Nucleus accumbens (tissue), 56 donors: ENCODE results near the gene MGAM2.
"Not testable (repeated sequence)": the region's sequence is repeated elsewhere in the genome, so short reads cannot be mapped to it uniquely, and the experiment has no call there.

Experiments used
- DNase-seq, 56 donors: peaks; one replicate each; lab custom pipeline; 2025; lab: John Stamatoyannopoulos, UW

MGAM2 gene

GRCh38 chr7:142111499-142111898, at the start of gene MGAM2:
Gene MGAM2, plus strand, starts transcription at chr7:142111718. Its CDS starts 5,156 bp downstream, at chr7:142116874.
- no peak for DNase-seq

- peak in 12 of 56 donors; percentile 1 to 5 (median 2) for DNase-seq
These were observed 47.7 kb upstream of the MGAM2 start for GRCh38 chr7:142063551-142064442.

GRCh38 chr7:142066536-142066935, 45.0 kb upstream of the MGAM2 start:
- no peak for DNase-seq

- no peak for DNase-seq
These were observed 33.8 kb upstream of the MGAM2 start for GRCh38 chr7:142077762-142078161.

- no peak for DNase-seq
These were observed 27.9 kb upstream of the MGAM2 start for GRCh38 chr7:142083605-142084004.

GRCh38 chr7:142085428-142085827, 26.1 kb upstream of the MGAM2 start:
- DNase-seq = no peak

- peak in 35 of 56 donors; percentile 2 to 80 (median 34) for DNase-seq
These were observed 23.4 kb upstream of the MGAM2 start for GRCh38 chr7:142088022-142088714.

- DNase-seq = no peak
These were observed 22.5 kb upstream of the MGAM2 start for GRCh38 chr7:142089035-142089434.

GRCh38 chr7:142091961-142092360, 19.6 kb upstream of the MGAM2 start:
- no peak for DNase-seq

GRCh38 chr7:142094861-142095260, 16.7 kb upstream of the MGAM2 start:
- no peak for DNase-seq

GRCh38 chr7:142097571-142097970, 13.9 kb upstream of the MGAM2 start:
- DNase-seq = no peak

GRCh38 chr7:142098004-142098403, 13.5 kb upstream of the MGAM2 start:
- DNase-seq = no peak

GRCh38 chr7:142099347-142099746, 12.2 kb upstream of the MGAM2 start:
- DNase-seq = not testable (repeated sequence)

- DNase-seq = no peak
These were observed 10.9 kb upstream of the MGAM2 start for GRCh38 chr7:142100634-142101033.

GRCh38 chr7:142101794-142102193, 9.7 kb upstream of the MGAM2 start:
- not testable (repeated sequence) for DNase-seq

- no peak for DNase-seq
These were observed 6.7 kb upstream of the MGAM2 start for GRCh38 chr7:142104550-142105527.

- no peak for DNase-seq
These were observed 2.6 kb upstream of the MGAM2 start for GRCh38 chr7:142108728-142109505.

- DNase-seq = no peak
These were observed 1.4 kb upstream of the MGAM2 start for GRCh38 chr7:142110098-142110497.

GRCh38 chr7:142110638-142111037, 880 bp upstream of the MGAM2 start:
- no peak for DNase-seq

- no peak for DNase-seq
These were observed 568 bp downstream of the MGAM2 start for GRCh38 chr7:142112086-142112485.
